Superior temporal gyrus (tissue), 1 donor: ENCODE measurements around the gene ACTL8.

ENCODE experiments used
- DNase-seq: peaks from one replicate; pipeline ENCODE4 v3.0.0-alpha.2; 2016; ENCODE audit errors: extremely low spot score

The ACTL8 gene, protein sequence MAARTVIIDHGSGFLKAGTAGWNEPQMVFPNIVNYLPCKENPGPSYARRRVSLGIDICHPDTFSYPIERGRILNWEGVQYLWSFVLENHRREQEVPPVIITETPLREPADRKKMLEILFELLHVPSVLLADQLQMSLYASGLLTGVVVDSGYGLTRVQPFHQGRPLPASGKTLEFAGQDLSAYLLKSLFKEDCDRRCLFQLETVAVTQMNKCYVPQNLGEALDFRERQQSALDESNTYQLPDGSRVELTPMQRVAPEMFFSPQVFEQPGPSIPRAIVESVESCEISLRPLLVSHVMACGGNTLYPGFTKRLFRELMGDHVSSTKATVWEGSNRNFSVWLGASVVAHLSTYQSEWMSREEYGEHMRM

GRCh38 chr1:17755120-17755519 lies at the start of gene ACTL8:
ACTL8 (plus strand) TSS chr1:17755333; CDS start chr1:17823009, 67,676 bp downstream.
- DNase-seq, result no peak

DNA sequence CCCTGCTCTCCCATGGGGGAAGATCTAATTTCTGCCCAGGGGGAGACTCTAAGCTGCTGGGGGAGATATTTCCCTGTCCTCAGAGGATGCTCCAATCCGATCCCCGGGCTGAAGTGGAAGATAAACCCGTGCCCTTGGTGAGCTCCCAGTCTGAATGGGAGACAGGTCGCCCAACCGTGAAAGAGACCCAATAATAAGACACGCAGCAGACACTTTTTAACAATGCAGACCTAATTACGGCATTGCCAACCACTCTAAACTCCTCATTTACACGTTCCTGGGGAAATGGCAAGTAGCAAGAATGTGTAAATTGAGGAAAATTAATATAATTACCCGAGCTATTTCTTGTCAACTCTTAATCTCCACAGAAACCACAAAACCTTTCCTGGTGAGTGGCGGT lies 48.7 kb upstream of the ACTL8 start:
- no peak for DNase-seq

DNA sequence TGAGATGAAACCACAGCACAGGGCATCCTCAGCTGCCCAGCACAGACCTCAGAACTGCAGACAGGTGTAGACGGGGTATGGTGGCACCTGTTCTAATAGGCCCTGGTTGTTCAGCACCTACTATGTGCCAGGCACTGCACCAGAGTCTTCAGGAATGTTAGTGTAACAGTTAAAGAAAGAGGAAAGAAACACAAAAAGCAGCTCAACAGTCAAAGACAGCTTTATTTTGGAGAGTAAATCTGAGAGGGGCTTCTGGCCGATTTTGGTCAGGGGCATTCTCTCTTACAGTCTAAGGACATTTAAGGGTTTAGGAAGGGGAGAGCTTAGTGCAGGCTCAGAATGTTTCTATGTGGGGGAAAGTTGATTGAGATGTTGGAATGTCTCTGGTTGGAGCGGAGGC lies 45.2 kb upstream of the ACTL8 start:
- no peak for DNase-seq

DNA sequence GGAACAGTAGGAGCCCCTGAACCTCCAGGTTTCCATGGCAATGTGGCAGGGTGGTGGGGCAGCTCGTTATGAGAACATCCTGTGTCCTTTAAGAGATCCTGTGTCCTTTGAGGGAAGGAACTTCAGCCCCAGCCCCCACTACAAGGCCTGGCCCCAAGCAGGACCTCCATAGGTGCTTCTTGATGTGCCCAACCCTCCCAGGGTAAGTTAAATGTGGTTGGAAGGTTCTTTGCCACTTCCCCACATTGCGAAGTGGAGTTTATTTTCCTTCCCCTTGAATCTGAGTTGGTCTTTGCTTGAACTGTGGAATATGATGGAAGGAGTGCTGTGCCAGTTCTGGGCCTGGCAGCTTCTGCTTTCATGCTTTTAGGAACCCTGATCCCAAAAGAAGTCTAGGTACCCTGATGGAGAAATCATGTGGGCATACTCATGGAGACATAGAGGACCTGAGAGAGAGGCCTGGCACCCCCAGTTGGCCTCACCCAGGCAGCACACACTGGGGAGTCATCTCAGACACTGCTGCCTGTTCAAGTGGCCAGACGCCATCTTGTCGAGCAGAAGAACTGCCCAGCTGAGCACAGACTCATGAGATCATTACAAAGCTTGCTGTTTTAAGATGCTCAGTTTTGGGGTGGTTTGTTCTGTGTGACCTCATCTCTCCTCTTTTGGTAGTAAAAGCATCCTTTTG lies 44.1 kb upstream of the ACTL8 start:
- DNase-seq, result no peak

GRCh38 chr1:17711577-17711910 lies 43.6 kb upstream of the ACTL8 start:
- DNase-seq, result no peak

GRCh38 chr1:17711941-17712340 lies 43.2 kb upstream of the ACTL8 start:
- peak; percentile 7 for DNase-seq

DNA sequence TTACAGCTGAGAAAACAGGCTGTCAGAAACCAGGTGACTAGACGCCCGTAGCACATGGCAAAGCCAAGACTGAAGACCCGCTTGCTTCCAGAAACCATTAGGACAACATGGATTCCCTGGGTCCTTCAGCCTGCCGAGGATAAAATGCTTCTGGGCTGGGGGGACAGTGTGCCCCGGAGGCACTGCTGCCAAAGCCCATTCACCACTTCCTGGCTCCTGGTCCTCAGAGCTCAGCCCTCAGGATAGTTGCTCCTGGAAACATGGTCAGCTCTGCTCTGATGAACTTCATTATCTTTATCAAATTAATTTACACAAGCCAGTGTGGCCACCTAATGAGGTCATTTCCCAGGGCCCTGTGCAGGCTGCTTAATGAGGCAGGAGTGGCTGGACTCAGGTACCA lies 41.1 kb upstream of the ACTL8 start:
- DNase-seq, result no peak

- DNase-seq, result no peak
Observed at GRCh38 chr1:17717594-17718535, 37.3 kb upstream of the ACTL8 start.

- DNase-seq, result no peak
Observed at GRCh38 chr1:17719874-17720273, 35.3 kb upstream of the ACTL8 start.

DNA sequence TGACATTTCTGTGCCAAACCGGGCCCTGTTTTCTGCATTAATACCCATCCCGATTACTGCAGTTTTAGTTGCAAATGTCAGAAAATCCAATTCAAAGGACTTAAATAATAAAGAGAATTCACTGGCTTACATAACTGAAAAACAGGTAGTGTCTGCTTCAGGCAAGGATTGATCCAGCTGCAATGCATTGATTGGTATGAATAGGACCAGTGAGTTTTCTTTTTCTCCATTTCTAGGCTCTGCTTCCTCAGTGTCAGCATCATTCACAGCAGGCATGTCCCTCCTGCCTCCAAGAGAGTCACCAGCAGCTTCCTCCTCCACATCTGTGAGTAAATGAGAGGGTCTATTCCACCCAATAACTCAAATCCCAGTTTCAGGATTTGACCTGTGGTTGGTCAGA lies 33.7 kb upstream of the ACTL8 start:
- DNase-seq, result no peak

GRCh38 chr1:17723684-17724083 lies 31.4 kb upstream of the ACTL8 start:
- DNase-seq, result no peak

- DNase-seq, result no peak
Observed at GRCh38 chr1:17724150-17724549, 31.0 kb upstream of the ACTL8 start.

- DNase-seq, result no peak
Observed at GRCh38 chr1:17725084-17725719, 29.9 kb upstream of the ACTL8 start.

- no peak for DNase-seq
Observed at GRCh38 chr1:17725811-17726582, 29.1 kb upstream of the ACTL8 start.

DNA sequence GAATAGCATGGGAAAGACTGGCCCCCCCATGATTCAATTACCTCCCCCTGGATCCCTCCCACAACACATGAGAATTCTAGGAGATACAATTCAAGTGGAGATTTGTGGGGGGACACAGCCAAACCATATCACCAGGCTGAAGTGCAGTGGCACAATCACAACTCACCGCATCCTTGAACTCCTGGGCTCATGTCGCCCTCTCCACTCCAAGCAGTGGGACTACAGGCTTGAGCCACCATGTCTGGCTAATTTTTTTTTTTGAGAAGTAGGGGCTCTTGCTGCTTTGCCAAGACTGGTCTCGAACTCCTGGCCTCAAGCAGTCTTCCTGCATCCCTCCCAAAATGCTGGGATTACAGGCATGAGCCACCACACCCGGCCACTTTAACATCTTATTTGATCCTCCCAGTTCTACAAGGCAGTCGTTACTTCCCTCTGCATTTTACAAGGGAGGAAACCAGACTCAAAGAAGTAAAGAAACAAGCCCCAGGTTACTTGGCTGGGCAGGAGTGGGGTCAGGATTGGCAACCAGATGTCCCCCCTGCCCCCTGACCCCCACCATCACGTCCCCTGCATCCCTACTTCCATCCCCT lies 26.9 kb upstream of the ACTL8 start:
- DNase-seq, result no peak

DNA sequence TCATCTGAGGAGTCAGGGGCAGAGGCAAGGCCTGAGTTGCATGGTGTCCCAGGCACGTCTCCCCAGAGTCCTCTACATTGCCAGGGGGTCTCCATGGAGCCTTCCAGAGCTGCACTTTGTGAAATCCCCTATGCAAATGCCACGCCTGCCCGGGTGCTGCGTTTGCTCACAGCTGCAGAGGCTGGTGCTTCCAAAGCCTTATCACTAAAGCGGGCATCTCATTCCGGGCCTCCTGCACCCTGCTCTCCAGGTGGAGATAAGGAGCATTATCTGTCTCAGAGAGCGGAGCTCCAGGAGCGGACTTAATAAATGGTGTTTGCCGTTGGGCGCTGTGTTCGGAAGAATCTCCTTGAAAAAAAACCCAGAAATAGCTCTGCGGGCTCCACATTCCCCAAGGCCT lies 25.9 kb upstream of the ACTL8 start:
- DNase-seq, result no peak

DNA sequence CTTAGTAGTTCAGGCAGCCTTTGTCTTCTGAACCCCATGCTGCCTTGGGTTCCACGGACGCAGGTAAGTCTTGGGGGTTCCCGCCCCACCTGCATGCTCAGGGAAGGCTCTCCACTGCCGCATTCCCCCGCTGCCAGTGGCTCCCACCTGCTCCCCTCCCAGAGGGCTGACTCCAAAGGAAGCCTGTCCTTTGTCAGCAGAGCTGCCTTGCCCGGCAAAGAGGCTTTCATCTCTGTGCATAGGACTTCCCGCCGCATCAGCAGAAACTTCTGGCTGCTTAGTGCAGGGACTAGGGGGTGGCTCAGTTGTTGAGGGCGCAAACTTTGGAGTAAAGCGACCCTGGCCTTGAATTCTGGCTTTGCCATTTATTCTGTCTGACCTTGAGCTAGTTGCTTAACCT lies 25.2 kb upstream of the ACTL8 start:
- no peak for DNase-seq

- DNase-seq, result no peak
Observed at GRCh38 chr1:17731460-17731859, 23.7 kb upstream of the ACTL8 start.

DNA sequence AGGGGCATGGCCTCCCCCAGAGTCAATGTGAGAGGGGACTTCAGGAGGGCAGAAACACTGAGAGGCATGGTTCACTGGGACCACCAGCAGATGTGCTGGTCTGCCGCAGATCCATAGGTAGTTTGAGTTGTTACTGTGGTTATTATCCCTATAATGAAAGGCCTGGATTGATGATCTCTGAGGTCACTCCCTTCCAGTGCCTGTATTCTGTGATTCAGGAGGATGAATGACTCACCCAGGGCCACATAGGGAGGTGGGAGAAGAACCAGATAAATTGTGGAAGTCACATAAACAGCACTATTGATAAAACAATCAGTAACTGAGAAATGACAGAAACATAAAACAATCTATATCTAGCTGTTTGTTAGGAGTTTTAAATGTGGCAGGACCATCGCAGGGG lies 22.7 kb upstream of the ACTL8 start:
- DNase-seq, result no peak

DNA sequence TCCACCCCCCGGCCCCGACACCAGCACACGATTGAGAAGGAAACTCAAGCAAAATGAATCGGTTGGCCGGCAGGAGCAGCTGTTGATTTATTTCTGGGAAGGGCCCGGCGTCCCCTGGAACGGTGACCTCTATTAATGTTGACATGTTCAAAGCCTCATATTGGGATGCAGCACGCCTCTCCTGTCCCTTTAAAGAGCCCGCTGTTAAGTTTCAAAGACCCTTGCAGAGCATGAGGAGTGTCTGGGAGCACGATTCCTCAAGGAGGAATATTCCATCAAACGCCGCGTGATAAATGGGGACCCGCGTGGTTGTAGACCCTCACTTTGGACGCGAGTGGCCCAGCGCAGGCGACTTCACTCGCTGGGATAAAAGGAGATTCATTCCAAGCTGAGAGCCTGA lies 21.5 kb upstream of the ACTL8 start:
- no peak for DNase-seq

DNA sequence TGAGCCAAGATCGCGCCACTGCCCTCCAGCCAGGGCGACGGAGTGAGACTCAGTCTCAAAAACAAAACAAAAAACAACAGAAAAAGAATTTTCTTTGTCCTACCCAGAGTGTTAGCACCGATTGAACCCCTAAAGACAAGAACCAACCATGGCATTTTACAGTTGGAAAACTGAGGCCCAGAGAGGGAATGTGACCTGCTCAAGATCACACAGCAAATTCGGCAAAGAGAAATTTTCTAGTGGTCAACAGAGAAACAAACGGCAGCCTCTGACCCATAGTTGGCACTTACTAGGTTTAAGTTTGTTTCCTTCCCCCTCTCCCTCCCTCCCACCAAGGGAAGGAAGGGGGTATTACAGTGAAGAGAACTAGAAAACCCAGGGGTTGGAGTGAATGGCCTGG lies 20.5 kb upstream of the ACTL8 start:
- DNase-seq, result no peak
